Small intestine (tissue), 7 donors: ENCODE data around the gene APOBEC2. TPM values are rescaled to one million over a fixed set of nuclear protein-coding genes. Genes with fewer than 3 reads are reported as not detected.
A peak's percentile ranks its signal among the peaks of the same experiment; 100 is the strongest.

Source experiments
- DNase-seq, 2 donors: peaks; one replicate each; pipeline versions ENCODE4 v3.0.0 to v3.0.0-alpha.2; 2013
- FAIRE-seq: peaks from 2 replicates; lab custom pipeline; 2012; peaks lifted over from hg19 to GRCh38; lab: Jason Lieb, UNC
- H3K27ac ChIP-seq, 3 donors: one replicate each; pipeline ENCODE4 v1.5.1; 2013; ENCODE audit warnings: low read length in 2 of 3, mild to moderate bottlenecking in 2 of 3, control low read depth in 1 of 3, inconsistent platforms in 1 of 3, low read depth in 1 of 3, moderate library complexity in 1 of 3
- H3K27me3 ChIP-seq, 3 donors: one replicate each; pipeline ENCODE4 v1.6.1; 2013; ENCODE audit warnings: low read length in 3 of 3, inconsistent platforms in 1 of 3; ENCODE audit not compliant: control insufficient read depth in 3 of 3, insufficient read depth in 3 of 3
- H3K36me3 ChIP-seq, 3 donors: one replicate each; pipeline ENCODE4 v1.6.1; 2013; ENCODE audit warnings: low read length in 3 of 3, inconsistent platforms in 1 of 3, low read depth in 1 of 3, mild to moderate bottlenecking in 1 of 3, moderate library complexity in 1 of 3; ENCODE audit not compliant: control insufficient read depth in 3 of 3, insufficient read depth in 2 of 3
- H3K4me1 ChIP-seq, 3 donors: one replicate each; pipeline ENCODE4 v1.6.1; 2013; ENCODE audit warnings: low read length in 2 of 3, inconsistent platforms in 1 of 3, low read depth in 1 of 3, mild to moderate bottlenecking in 1 of 3, moderate library complexity in 1 of 3; ENCODE audit not compliant: control insufficient read depth in 3 of 3, insufficient read depth in 2 of 3
- H3K4me3 ChIP-seq, 3 donors: one replicate each; pipeline ENCODE4 v1.5.1; 2013; ENCODE audit warnings: low read length in 3 of 3, control low read depth in 1 of 3, inconsistent platforms in 1 of 3, low read depth in 1 of 3, mild to moderate bottlenecking in 1 of 3, moderate library complexity in 1 of 3
- H3K9me3 ChIP-seq, 2 donors: one replicate each; pipeline ENCODE4 v1.6.1; 2013; ENCODE audit warnings: low read depth in 1 of 2, low read length in 1 of 2; ENCODE audit not compliant: control insufficient read depth in 2 of 2, insufficient read depth in 1 of 2
- WGBS, 3 donors: extraction: QIAGEN DNeasy Blood & Tissue Kit; methylation state at CpG; one replicate each; pipeline ENCODE4 v1.1.7; 2013; 5-methylcytosine and 5-hydroxymethylcytosine counted together
- polyA plus RNA-seq, 4 donors: library from polyadenylated mRNA; stranded (reverse) in 3 of 4; unstranded in 1 of 4; fragments of 200-250 nt in 3 of 4; fragments of 120-200 nt in 1 of 4; gene quantifications; one replicate each; pipeline versions ENCODE4 v1.2.1 to v1.2.3, GENCODE V29; 2013
- donor health status: healthy with polysubstance abuse.
- donor health status: control.
- donor health status: control.
- donor health status: Bipolar disorder and iron deficiency.
- donor health status: healthy.

The APOBEC2 gene
- polyA plus RNA-seq, 4 donors: 0.64 to 5.1 (median 3.7) TPM

DNA sequence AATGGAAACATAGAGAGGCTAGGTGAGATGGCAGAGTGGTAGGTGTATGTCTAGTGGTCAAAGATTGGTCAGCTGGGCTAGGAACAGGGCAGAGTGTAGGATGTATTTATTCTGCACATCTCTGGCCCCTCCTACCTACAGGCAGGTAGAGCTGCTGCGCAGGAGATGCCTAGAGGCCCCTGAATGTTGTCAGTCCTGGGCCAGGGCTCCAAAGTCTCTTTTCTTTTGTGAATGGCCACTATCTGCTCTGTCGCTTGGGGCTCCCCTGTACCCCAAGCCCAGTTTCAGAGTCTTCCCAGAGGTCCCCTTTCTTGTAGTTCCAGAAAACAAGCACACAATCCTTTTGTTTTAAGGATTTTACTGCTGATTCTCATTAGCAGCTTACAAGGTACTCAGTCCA, 5.7 kb upstream of the APOBEC2 start:
- Histone ChIP-seq H3K4me1 (peaks cover 0 to 86% (median 0%) of the 10 kb centered on the region in 3 donors), H3K4me3 (no peak overlapping the region), H3K27ac (peak overlapping the region in 1 of 3 donors; percentile 93), H3K27me3 (no peaks in the 10 kb centered on the region), H3K9me3 (no peaks in the 10 kb centered on the region), H3K36me3 (peaks cover 0 to 8% (median 0%) of the 10 kb centered on the region in 3 donors)
- FAIRE-seq: no peak
- 90 to 96% (median 96%) methylated on average over 2 of the region's 2 CpGs for WGBS, 3 donors
- DNase-seq: peak in 1 of 2 donors; percentile 65

- WGBS, 3 donors: 74 to 81% (median 80%) methylated on average over 9 of the region's 9 CpGs
- H3K27ac ChIP-seq: peak overlapping the region in 1 of 3 donors; percentile 93
- H3K36me3 ChIP-seq: peaks cover 0 to 8% (median 0%) of the 10 kb centered on the region in 3 donors
- H3K27me3 ChIP-seq: no peaks in the 10 kb centered on the region
- H3K9me3 ChIP-seq: no peaks in the 10 kb centered on the region
- no peak overlapping the region for H3K4me3 ChIP-seq
- DNase-seq (no peak), FAIRE-seq (no peak)
- H3K4me1 ChIP-seq: peaks cover 0 to 89% (median 0%) of the 10 kb centered on the region in 3 donors
These were observed 5.0 kb upstream of the APOBEC2 start for GRCh38 chr6:41047745-41048732.

GRCh38 chr6:41049521-41049920, 3.5 kb upstream of the APOBEC2 start:
- H3K36me3 ChIP-seq: peaks cover 0 to 5% (median 0%) of the 10 kb centered on the region in 3 donors
- H3K27me3 ChIP-seq: no peaks in the 10 kb centered on the region
- H3K4me1 ChIP-seq: peaks cover 0 to 93% (median 0%) of the 10 kb centered on the region in 3 donors
- H3K9me3 ChIP-seq: no peaks in the 10 kb centered on the region
- no peak overlapping the region for H3K4me3 ChIP-seq
- DNase-seq: peak in 1 of 2 donors; percentile 62
- no peak for FAIRE-seq
- H3K27ac ChIP-seq: peak overlapping the region in 1 of 3 donors; percentile 93
- 80 to 88% (median 85%) methylated on average over 1 of the region's 1 CpG for WGBS, 3 donors

DNA sequence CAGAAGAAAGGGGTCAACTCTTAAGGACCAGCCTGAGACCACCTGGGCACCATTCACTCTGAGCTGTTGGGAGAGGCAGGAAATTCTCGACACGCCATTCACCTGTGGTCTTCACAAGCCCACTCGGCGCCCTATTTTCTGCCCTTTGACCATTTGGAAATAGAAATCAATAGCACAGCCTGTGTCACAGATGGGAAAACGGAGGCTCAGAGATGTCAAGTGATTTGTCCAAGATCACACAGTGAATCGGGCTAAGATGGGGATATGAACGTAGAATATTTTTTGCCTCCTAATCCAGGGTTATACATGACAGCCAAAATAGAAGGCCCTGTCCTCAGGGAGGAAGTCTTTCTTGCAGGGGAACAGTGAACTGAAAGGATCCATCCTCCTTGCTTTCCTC, 3.0 kb upstream of the APOBEC2 start:
- Histone ChIP-seq H3K4me3 (no peak overlapping the region), H3K36me3 (peaks cover 0 to 5% (median 0%) of the 10 kb centered on the region in 3 donors), H3K27ac (peak overlapping the region in 1 of 3 donors; percentile 93), H3K27me3 (no peaks in the 10 kb centered on the region), H3K4me1 (peaks cover 0 to 97% (median 0%) of the 10 kb centered on the region in 3 donors), H3K9me3 (no peaks in the 10 kb centered on the region)
- FAIRE-seq (no peak), DNase-seq (no peak)
- 82 to 91% (median 87%) methylated on average over 7 of the region's 7 CpGs for WGBS, 3 donors

GRCh38 chr6:41050536-41050935, 2.5 kb upstream of the APOBEC2 start:
- H3K9me3 ChIP-seq: no peaks in the 10 kb centered on the region
- no peaks in the 10 kb centered on the region for H3K27me3 ChIP-seq
- H3K4me1 ChIP-seq: peaks cover 0 to 97% (median 0%) of the 10 kb centered on the region in 3 donors
- no peak for FAIRE-seq
- WGBS, 3 donors: 49 to 69% (median 65%) methylated on average over 3 of the region's 3 CpGs
- H3K4me3 ChIP-seq: no peak overlapping the region
- peak overlapping the region in 1 of 3 donors; percentile 93 for H3K27ac ChIP-seq
- H3K36me3 ChIP-seq: peaks cover 0 to 5% (median 0%) of the 10 kb centered on the region in 3 donors
- DNase-seq: no peak

GRCh38 chr6:41051873-41052272, 1.1 kb upstream of the APOBEC2 start:
- Histone ChIP-seq H3K9me3 (no peaks in the 10 kb centered on the region), H3K4me3 (no peak overlapping the region), H3K36me3 (peaks cover 0 to 5% (median 0%) of the 10 kb centered on the region in 3 donors), H3K27me3 (no peaks in the 10 kb centered on the region), H3K27ac (no peak overlapping the region), H3K4me1 (peaks cover 0 to 97% (median 4%) of the 10 kb centered on the region in 3 donors)
- FAIRE-seq (no peak), DNase-seq (no peak)
- 68 to 94% (median 81%) methylated on average over 5 of the region's 5 CpGs for WGBS, 3 donors

GRCh38 chr6:41054511-41054910, 1.5 kb downstream of the APOBEC2 start:
- DNase-seq: no peak
- Histone ChIP-seq H3K4me1 (peaks cover under 1 to 97% (median 12%) of the 10 kb centered on the region in 3 donors), H3K9me3 (no peaks in the 10 kb centered on the region), H3K4me3 (no peak overlapping the region), H3K27me3 (no peaks in the 10 kb centered on the region), H3K27ac (peak overlapping the region in 1 of 3 donors; percentile 90), H3K36me3 (peaks cover 0 to 5% (median 0%) of the 10 kb centered on the region in 3 donors)
- no peak for FAIRE-seq
- 97 to 99% (median 98%) methylated on average over 3 of the region's 3 CpGs for WGBS, 3 donors

GRCh38 chr6:41055149-41055548, 2.1 kb downstream of the APOBEC2 start:
- FAIRE-seq (no peak), DNase-seq (no peak)
- no peaks in the 10 kb centered on the region for H3K27me3 ChIP-seq
- peaks cover 0 to 6% (median 0%) of the 10 kb centered on the region in 3 donors for H3K36me3 ChIP-seq
- H3K27ac ChIP-seq: peak overlapping the region in 1 of 3 donors; percentile 90
- peaks cover 2 to 94% (median 14%) of the 10 kb centered on the region in 3 donors for H3K4me1 ChIP-seq
- 41 to 73% (median 53%) methylated on average over 3 of the region's 3 CpGs for WGBS, 3 donors
- H3K9me3 ChIP-seq: no peaks in the 10 kb centered on the region
- H3K4me3 ChIP-seq: no peak overlapping the region
